ENCODE data around the gene NMT2. TPM values are rescaled to one million over a fixed set of nuclear protein-coding genes. Genes with fewer than 3 reads are reported as not detected.

NMT2 gene
- total RNA-seq, 2 experiments from 2014 or later, result 0.72 to 0.82 TPM

- Histone ChIP-seq H3K9me2 (ENCODE audit: insufficient read depth, low read length) (no peaks in the 10 kb centered on the region), H3K36me3 (ENCODE audit: insufficient read depth, low read length) (no peaks in the 10 kb centered on the region), H4K20me1 (ENCODE audit: insufficient read depth, low read length) (no peaks in the 10 kb centered on the region), H3K27ac (ENCODE audit: low read depth, low read length, poor library complexity, severe bottlenecking) (no peak overlapping the region), H3K79me2 (ENCODE audit: insufficient read depth, low read depth, low read length) (peaks cover 5% of the 10 kb centered on the region), H3K9me3 (ENCODE audit: low read length) (no peaks in the 10 kb centered on the region), H3K4me2 (ENCODE audit: low read length) (no peak overlapping the region), H2AFZ (ENCODE audit: low read length) (no peak overlapping the region), H3K4me3 (ENCODE audit: low read depth, low read length, poor library complexity, severe bottlenecking) (no peak overlapping the region), H3K4me1 (ENCODE audit: insufficient read depth, low read length, poor library complexity, severe bottlenecking) (peaks cover 6% of the 10 kb centered on the region)
- TF ChIP-seq EZH2phosphoT487 (IDR thresholded peaks at IDR 0.05; ENCODE audit: borderline replicate concordance, low read depth, low read length) (no peak), CTCF (conservative IDR thresholded peaks at IDR 0.05; ENCODE audit: low read length) (no peak)
- no peak for DNase-seq (ENCODE audit: low spot score)
- ChIA-PET POLR2A (no interaction called here), CTCF (ENCODE audit: unreplicated experiment) (no interaction called here)
- intact Hi-C loops (cut with micrococcal nuclease; ENCODE audit: unreplicated experiment), result no loop called here
- no TSS peak for BruUV-seq (replicated peaks)
Measured at GRCh38 chr10:15092855-15093408, 75.6 kb downstream of the NMT2 start.

DNA sequence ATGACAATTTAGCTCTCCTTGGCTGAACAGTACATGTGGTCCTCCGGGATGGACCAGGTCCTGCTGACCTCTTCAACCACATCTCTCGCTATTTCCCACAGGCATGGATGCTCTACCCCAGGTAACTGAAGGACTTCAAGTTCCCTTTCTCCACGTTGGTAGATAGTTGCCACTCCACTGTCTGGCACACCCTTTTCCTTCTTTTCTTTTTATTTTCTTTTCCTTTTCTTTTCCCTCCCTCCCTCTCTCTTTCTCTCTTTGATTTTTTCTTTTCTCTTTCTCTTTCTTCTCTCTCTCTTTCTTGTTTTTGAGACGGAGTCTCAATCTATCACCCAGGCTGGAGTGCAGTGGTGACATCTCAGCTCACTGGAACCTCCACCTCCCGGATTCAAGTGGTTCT is 77.1 kb downstream of the NMT2 start:
- ChIA-PET POLR2A (no interaction called here), CTCF (ENCODE audit: unreplicated experiment) (no interaction called here)
- intact Hi-C loops (cut with micrococcal nuclease; ENCODE audit: unreplicated experiment), result no loop called here
- H3K4me3 ChIP-seq (ENCODE audit: low read depth, low read length, poor library complexity, severe bottlenecking), result no peak overlapping the region
- no peak for DNase-seq (ENCODE audit: low spot score)
- no peaks in the 10 kb centered on the region for H3K9me2 ChIP-seq (ENCODE audit: insufficient read depth, low read length)
- no TSS peak for BruUV-seq (replicated peaks)
- H3K27ac ChIP-seq (ENCODE audit: low read depth, low read length, poor library complexity, severe bottlenecking), result no peak overlapping the region
- no peaks in the 10 kb centered on the region for H4K20me1 ChIP-seq (ENCODE audit: insufficient read depth, low read length)
- H3K9me3 ChIP-seq (ENCODE audit: low read length), result no peaks in the 10 kb centered on the region
- no peaks in the 10 kb centered on the region for H3K79me2 ChIP-seq (ENCODE audit: insufficient read depth, low read depth, low read length)
- no peaks in the 10 kb centered on the region for H3K36me3 ChIP-seq (ENCODE audit: insufficient read depth, low read length)
- no peak overlapping the region for H3K4me2 ChIP-seq (ENCODE audit: low read length)
- H2AFZ ChIP-seq (ENCODE audit: low read length), result no peak overlapping the region
- no peak for TF ChIP-seq CTCF (conservative IDR thresholded peaks at IDR 0.05; ENCODE audit: low read length)
- TF ChIP-seq EZH2phosphoT487 (IDR thresholded peaks at IDR 0.05; ENCODE audit: borderline replicate concordance, low read depth, low read length), result no peak
- peaks cover 2% of the 10 kb centered on the region for H3K4me1 ChIP-seq (ENCODE audit: insufficient read depth, low read length, poor library complexity, severe bottlenecking)

- no TSS peak for BruUV-seq (replicated peaks)
- ChIA-PET POLR2A (no interaction called here), CTCF (ENCODE audit: unreplicated experiment) (no interaction called here)
- H4K20me1 ChIP-seq (ENCODE audit: insufficient read depth, low read length), result no peaks in the 10 kb centered on the region
- intact Hi-C loops (cut with micrococcal nuclease; ENCODE audit: unreplicated experiment), result loop anchor here (1.0 to 5.0 kb wide), 2 partner anchors 9 to 79 kb away; partner anchors contain the start of genes NMT2 and RPP38
- peak; percentile 91 for DNase-seq (ENCODE audit: low spot score)
- peak within 1 kb of the TSS; percentile 72 for H3K4me2 ChIP-seq (ENCODE audit: low read length)
- no peaks in the 10 kb centered on the region for H3K36me3 ChIP-seq (ENCODE audit: insufficient read depth, low read length)
- H3K79me2 ChIP-seq (ENCODE audit: insufficient read depth, low read depth, low read length), result no peaks in the 10 kb centered on the region
- TF ChIP-seq CTCF (conservative IDR thresholded peaks at IDR 0.05; ENCODE audit: low read length) (peak; percentile 31; the same call in 1 of the 2 replicates), EZH2phosphoT487 (IDR thresholded peaks at IDR 0.05; ENCODE audit: borderline replicate concordance, low read depth, low read length) (no peak)
- H3K4me1 ChIP-seq (ENCODE audit: insufficient read depth, low read length, poor library complexity, severe bottlenecking), result no peaks in the 10 kb centered on the region
- peak within 1 kb of the TSS; percentile 78 for H2AFZ ChIP-seq (ENCODE audit: low read length)
- H3K4me3 ChIP-seq (ENCODE audit: low read depth, low read length, poor library complexity, severe bottlenecking), result peak within 1 kb of the TSS; percentile 73
- peak within 1 kb of the TSS; percentile 18 for H3K27ac ChIP-seq (ENCODE audit: low read depth, low read length, poor library complexity, severe bottlenecking)
- H3K9me3 ChIP-seq (ENCODE audit: low read length), result no peaks in the 10 kb centered on the region
- no peaks in the 10 kb centered on the region for H3K9me2 ChIP-seq (ENCODE audit: insufficient read depth, low read length)
Measured at GRCh38 chr10:15088428-15089261, 79.8 kb downstream of the NMT2 start, which contains the start of gene ACBD7. ACBD7 (minus strand) TSS chr10:15088776; CDS start chr10:15088728, 48 bp downstream.
